B cell (primary cell): ENCODE data around the gene RIC1.

Experiments used
- CTCF ChIP-seq: fragments of 200-600 bp; IDR thresholded peaks from one replicate; pipeline ENCODE4 v1.8.0; 2022; ENCODE audit warnings: antibody characterized with exemption, mild to moderate bottlenecking
- EZH2 ChIP-seq: IDR thresholded peaks from 2 replicates; pipeline ENCODE4 v1.6.1; 2012; ENCODE audit warnings: borderline replicate concordance, low read depth, mild to moderate bottlenecking, moderate library complexity, low read length; ENCODE audit not compliant: insufficient read depth, poor library complexity, severe bottlenecking

GRCh38 chr9:5620494-5620893 is 8.4 kb upstream of the RIC1 start:
- TF ChIP-seq CTCF, result no peak
- no peak for TF ChIP-seq EZH2
